HG03175 (cell line): ENCODE measurements around the gene PCYT1B.
A peak's percentile ranks its signal among the peaks of the same experiment; 100 is the strongest.
"Not testable (repeated sequence)": the region's sequence is repeated elsewhere in the genome, so short reads cannot be mapped to it uniquely, and the experiment has no call there.

Experiments
- ATAC-seq: cut with Tn5 transposase; IDR thresholded peaks from one replicate; pipeline ENCODE4 v1.9.1; 2021; ENCODE audit warnings: mild to moderate bottlenecking, moderate library complexity; ENCODE audit not compliant: unreplicated experiment

The PCYT1B gene

GRCh38 chrX:24647257-24648058 is at the start of gene PCYT1B:
Gene PCYT1B (minus strand): TSS chrX:24647347. CDS start chrX:24647105, 242 bp downstream.
- ATAC-seq = peak; percentile 96

GRCh38 chrX:24696294-24696693 is 49.1 kb upstream of the PCYT1B start:
- no peak for ATAC-seq

- no peak for ATAC-seq
These were observed 47.7 kb upstream of the PCYT1B start for GRCh38 chrX:24694825-24695224.

DNA sequence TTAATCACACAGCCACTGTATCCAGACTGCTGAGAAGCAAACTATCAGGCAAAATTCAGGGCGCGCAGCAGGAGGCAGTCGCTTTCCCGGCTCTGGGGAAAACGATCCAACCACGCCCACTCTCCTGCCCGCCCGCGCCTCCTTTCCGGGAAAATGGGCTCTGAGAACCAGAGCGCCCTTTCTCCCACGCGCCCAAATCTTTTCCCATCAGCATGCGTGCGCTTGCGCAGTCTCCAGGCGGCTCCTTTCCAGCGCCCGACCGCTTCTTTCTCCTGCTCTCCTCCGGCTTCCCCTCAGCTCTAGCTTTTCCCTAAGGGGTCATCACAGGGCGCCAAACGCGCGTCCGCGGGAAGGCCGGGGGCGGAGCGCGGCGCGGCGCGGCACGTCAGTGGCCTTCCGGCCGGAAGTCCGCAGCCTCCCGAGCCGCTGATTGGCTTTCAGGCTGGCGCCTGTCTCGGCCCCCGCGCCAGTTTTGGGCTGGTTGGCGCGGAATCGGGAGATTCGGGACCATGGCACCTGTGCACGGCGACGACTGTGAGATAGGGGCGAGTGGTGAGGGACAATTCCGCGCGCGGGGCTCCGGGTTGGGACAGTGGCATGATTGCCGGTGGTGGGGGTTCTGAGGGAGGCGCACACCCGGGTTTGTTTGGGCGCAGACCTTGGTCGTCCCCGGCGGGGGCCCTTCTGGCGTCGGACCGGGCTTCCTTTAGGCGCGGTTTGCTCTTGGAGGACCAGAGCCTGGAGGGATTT is 46.5 kb upstream of the PCYT1B start, which contains the start of gene POLA1:
Gene POLA1, plus strand, starts transcription at position 466 of the 750 bp plus-strand sequence. Its CDS starts 44 bp downstream, at position 510.
- ATAC-seq = peak; percentile 95

DNA sequence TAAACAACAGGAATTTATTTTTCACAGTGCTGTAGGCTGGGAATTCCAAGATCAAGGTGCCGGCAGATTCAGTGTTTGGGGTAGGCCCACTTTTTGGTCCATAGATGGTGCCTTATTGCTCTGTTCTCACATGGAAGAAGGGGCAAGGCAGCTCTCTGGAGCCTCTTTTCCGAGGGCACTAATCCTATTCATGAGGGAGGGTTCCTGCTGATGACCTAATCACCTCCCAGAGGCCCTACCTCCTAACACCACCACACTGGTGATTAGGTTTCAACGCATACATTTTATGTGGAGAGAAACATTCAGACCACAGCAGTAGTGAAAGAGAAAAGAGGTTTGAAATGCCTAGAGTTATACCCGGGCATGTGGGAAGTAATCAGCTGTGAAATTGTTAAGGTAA is 45.2 kb upstream of the PCYT1B start:
- ATAC-seq = no peak

DNA sequence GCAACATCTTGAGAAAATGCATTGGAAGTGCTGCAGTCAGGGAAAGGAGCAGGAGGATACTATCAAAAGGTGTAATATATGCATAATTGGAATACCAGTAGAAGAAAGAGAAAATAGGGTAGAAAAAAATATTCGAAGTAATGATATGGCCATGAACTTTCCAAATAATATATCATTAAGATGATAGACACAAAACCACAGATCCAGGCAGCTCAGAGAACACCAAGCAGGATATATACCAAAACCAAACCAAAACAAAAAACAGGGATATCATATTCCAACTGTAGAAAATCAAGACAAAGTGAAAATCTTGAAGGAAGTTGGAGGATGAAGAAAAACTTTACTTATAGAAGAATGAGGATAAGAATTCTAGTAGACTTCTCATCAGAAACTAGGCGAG is 36.9 kb upstream of the PCYT1B start:
- no peak for ATAC-seq

DNA sequence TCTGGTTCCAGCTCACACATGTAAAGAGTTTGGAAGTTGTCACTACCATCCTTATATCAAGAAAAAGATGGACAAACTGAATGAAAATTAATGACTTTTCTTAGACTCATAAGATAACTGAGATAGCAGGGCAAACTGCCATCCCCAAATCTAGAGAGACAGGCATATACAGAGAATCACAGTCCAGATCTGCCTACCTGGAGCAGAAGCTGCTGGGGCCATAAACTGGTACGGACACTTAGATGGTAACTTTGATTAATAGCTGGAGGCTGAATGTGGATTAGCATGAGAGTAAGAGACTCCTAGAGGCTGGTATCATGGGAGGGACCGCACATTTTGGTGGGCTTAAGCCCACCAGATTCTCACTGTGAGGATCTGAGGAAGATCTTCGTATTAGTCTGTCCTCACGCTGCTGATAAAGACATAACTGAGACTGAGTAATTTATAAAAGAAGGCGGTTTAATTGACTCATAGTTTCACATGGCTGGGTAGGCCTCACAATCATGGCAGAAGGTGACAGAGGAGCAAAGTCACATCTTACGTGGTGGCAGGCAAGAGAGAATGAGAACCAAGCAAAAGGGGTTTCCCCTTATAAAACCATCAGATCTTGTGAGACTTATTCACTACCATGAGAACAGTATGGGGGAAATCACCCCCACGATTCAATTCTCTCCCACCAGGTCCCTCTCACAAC is 35.7 kb upstream of the PCYT1B start:
- no peak for ATAC-seq

GRCh38 chrX:24676403-24677024 is 29.4 kb upstream of the PCYT1B start:
- no peak for ATAC-seq

GRCh38 chrX:24673424-24673823 is 26.3 kb upstream of the PCYT1B start:
- no peak for ATAC-seq

- ATAC-seq = no peak
These were observed 25.6 kb upstream of the PCYT1B start for GRCh38 chrX:24672701-24673190.

- ATAC-seq = no peak
These were observed 21.0 kb upstream of the PCYT1B start for GRCh38 chrX:24668111-24668510.

GRCh38 chrX:24662352-24662751 is 15.2 kb upstream of the PCYT1B start:
- ATAC-seq = no peak

- ATAC-seq = no peak
These were observed 14.1 kb upstream of the PCYT1B start for GRCh38 chrX:24661292-24661691.

- ATAC-seq = no peak
These were observed 12.5 kb upstream of the PCYT1B start for GRCh38 chrX:24659646-24660045.

DNA sequence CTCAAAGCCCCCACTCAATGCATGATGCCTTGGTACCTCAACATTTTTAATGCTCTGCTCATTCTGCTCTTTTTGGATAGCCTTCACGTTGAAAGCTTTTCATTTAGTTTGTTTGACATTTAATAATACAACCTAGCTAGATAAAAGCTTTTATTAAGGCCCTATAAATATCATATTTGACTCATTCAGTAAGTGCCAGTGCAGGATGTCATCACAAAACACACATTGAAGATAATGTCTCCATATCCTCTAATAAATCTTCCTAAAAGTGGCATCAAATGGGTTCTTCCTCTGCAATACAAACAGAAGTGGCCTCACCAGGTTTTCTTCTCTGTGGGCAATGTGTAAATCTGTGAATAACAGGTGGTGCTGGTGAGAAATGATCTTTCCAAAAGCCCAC is 12.0 kb upstream of the PCYT1B start:
- ATAC-seq = no peak

- ATAC-seq = no peak
These were observed 11.3 kb upstream of the PCYT1B start for GRCh38 chrX:24658421-24658820.

DNA sequence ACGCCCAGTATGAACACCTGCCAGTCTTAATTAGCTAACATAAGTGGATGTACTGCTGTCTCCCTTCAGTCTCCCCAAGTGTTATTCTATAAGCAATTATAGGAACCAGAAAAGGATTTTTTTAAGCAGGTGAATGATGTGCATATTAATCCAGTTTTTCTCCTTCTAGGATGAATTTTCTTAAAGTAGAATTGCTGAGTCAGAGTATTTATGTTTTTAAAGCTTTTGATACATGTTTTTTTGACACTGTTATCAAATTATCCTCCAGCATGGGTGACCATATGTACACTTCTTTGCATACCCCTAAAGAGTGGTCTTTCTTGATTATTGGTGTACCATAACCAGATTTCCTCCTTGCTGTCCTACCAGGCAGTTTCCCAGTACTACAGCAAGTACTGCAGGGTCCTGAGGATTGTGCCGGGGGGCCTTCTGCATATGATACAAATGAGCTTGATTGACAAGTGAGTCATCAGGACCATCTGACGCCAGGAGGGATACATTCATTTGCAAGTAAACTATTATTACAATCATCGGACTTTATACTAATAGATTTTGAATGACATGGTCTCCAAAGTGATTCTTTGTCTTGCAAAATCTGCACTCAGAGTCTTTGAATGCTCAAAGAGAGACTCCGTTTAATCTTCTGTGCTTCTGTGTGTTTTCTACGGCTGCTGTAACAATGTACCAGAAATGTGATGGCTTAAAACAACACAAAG is 10.7 kb upstream of the PCYT1B start:
- no peak for ATAC-seq

DNA sequence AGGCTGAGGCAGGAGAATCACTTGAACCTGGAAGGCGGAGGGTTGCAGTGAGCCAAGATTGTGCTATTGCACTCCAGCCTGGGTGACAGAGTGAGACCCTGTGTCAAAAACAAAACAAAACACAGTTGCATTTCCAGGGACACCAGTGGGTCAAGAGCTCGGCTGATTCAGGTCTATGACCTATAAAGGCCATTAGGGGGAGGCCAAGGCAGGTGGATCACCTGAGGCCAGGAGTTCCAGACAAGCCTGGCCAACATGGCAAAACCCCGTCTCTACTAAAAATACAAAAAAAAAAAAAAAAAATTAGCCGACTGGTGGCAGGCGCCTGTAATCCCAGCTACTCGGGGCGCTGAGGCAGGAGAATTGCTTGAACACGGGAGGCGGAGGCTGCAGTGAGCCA is 8.5 kb upstream of the PCYT1B start:
- not testable (repeated sequence) for ATAC-seq

- ATAC-seq = no peak
These were observed 4.6 kb upstream of the PCYT1B start for GRCh38 chrX:24651783-24652182.

DNA sequence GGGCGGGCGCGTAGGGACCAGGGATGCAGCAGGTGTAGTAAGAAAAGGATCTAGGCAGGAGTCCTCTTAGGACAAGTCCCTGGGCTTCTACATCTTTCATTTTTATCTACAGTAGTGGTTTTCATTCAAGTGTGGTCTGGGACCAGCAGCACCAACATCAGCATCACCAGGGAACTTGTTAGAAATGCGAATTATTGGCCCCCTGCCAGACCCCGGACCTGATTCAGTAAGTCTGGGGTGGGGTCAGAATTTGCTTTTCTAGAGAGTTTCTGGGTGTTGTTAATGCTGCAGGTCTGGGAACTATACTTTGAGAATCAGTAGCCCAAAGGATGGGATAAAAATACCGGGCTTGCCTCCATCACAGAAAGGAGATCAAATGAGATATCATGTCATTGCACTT is 1.3 kb upstream of the PCYT1B start:
- no peak for ATAC-seq
